Ureter (tissue), 1 donor: Measurements from ENCODE around the gene ANKRD11. TPM values are rescaled to one million over a fixed set of nuclear protein-coding genes. Genes with fewer than 3 reads are reported as not detected.
"Not testable (repeated sequence)": the region's sequence is repeated elsewhere in the genome, so short reads cannot be mapped to it uniquely, and the experiment has no call there.

Experiments used
- DNase-seq: peaks from one replicate; pipeline ENCODE4 v3.0.0-alpha.2; 2020; ENCODE audit warnings: low spot score
- total RNA-seq: library from RNA; stranded (reverse); gene quantifications from one replicate; pipeline ENCODE4 v1.2.4, GENCODE V29; 2023
- donor health status: DM: yes; HTN: yes; CAD: no.

The ANKRD11 gene
- total RNA-seq, 1 donor from 2014 or later: 258 TPM

GRCh38 chr16:89407282-89407924 is 83.0 kb downstream of the ANKRD11 start:
- no peak for DNase-seq

- no peak for DNase-seq
These were observed 84.0 kb downstream of the ANKRD11 start for GRCh38 chr16:89406277-89406888.

GRCh38 chr16:89404561-89404960 is 85.8 kb downstream of the ANKRD11 start:
- DNase-seq: no peak

- no peak for DNase-seq
These were observed 87.4 kb downstream of the ANKRD11 start for GRCh38 chr16:89402962-89403361.

- no peak for DNase-seq
These were observed 88.5 kb downstream of the ANKRD11 start for GRCh38 chr16:89401641-89402445.

- no peak for DNase-seq
These were observed 89.2 kb downstream of the ANKRD11 start for GRCh38 chr16:89401205-89401604.

GRCh38 chr16:89400740-89401139 is 89.6 kb downstream of the ANKRD11 start:
- DNase-seq: no peak

- no peak for DNase-seq
These were observed 91.4 kb downstream of the ANKRD11 start for GRCh38 chr16:89398924-89399323.

GRCh38 chr16:89397331-89397861 is 93.0 kb downstream of the ANKRD11 start:
- no peak for DNase-seq

- DNase-seq: no peak
These were observed 94.2 kb downstream of the ANKRD11 start for GRCh38 chr16:89396156-89396555.

GRCh38 chr16:89395150-89396142 is 94.9 kb downstream of the ANKRD11 start:
- DNase-seq: peak; percentile 91

- no peak for DNase-seq
These were observed 96.5 kb downstream of the ANKRD11 start for GRCh38 chr16:89393738-89394406.

- no peak for DNase-seq
These were observed 97.3 kb downstream of the ANKRD11 start for GRCh38 chr16:89392881-89393737.

GRCh38 chr16:89390224-89390583 is 100.2 kb downstream of the ANKRD11 start:
- DNase-seq: not testable (repeated sequence)

- not testable (repeated sequence) for DNase-seq
These were observed 100.7 kb downstream of the ANKRD11 start for GRCh38 chr16:89389504-89390223.

GRCh38 chr16:89388536-89388935 is 101.8 kb downstream of the ANKRD11 start:
- DNase-seq: no peak

GRCh38 chr16:89386306-89387185 is 103.8 kb downstream of the ANKRD11 start:
- DNase-seq: no peak

GRCh38 chr16:89385712-89386111 is 104.6 kb downstream of the ANKRD11 start:
- no peak for DNase-seq
